OCI-LY1 (cell line): ENCODE measurements around the gene TBL3.
A peak's percentile ranks its signal among the peaks of the same experiment; 100 is the strongest.

Experiments used
- H2AFZ ChIP-seq: fragments of 200-600 bp; sonication (generic), shearing (Covaris generic); 2 replicates; pipeline ENCODE4 v1.6.0; 2014; ENCODE audit warnings: antibody characterized with exemption, mild to moderate bottlenecking, low read length
- H3F3A ChIP-seq: fragments of 200-600 bp; sonication (generic), shearing (Covaris generic); 2 replicates; pipeline ENCODE4 v1.6.0; 2014; ENCODE audit warnings: mild to moderate bottlenecking, antibody characterized with exemption, low read length, moderate library complexity; ENCODE audit not compliant: insufficient read depth
- H3K27ac ChIP-seq: fragments of 200-600 bp; sonication (generic); 2 replicates; pipeline ENCODE4 v1.5.1; 2014; ENCODE audit warnings: low read length, mixed run types, mild to moderate bottlenecking, low read depth; ENCODE audit not compliant: poor library complexity, severe bottlenecking
- H3K27me3 ChIP-seq: fragments of 200-600 bp; sonication (generic); 2 replicates; pipeline ENCODE4 v1.6.0; 2014; ENCODE audit warnings: antibody characterized with exemption, mild to moderate bottlenecking, low read length, moderate library complexity; ENCODE audit not compliant: insufficient read depth
- H3K36me3 ChIP-seq: fragments of 200-600 bp; sonication (generic); 2 replicates; pipeline ENCODE4 v1.6.1; 2014; ENCODE audit warnings: mild to moderate bottlenecking, antibody characterized with exemption, low read length, moderate library complexity, mixed read lengths; ENCODE audit not compliant: insufficient read depth
- H3K4me1 ChIP-seq: fragments of 200-600 bp; sonication (generic); 2 replicates; pipeline ENCODE4 v1.5.1; 2014; ENCODE audit warnings: mild to moderate bottlenecking, low read length, moderate library complexity; ENCODE audit not compliant: insufficient read depth, severe bottlenecking
- H3K4me2 ChIP-seq: fragments of 200-600 bp; sonication (generic), shearing (Covaris generic); 2 replicates; pipeline ENCODE4 v1.6.1; 2014; ENCODE audit warnings: low read length
- H3K4me3 ChIP-seq: fragments of 200-600 bp; sonication (generic); 2 replicates; pipeline ENCODE4 v1.5.1; 2014; ENCODE audit warnings: low read length, low read depth, mild to moderate bottlenecking, mixed read lengths; ENCODE audit not compliant: poor library complexity, severe bottlenecking
- H3K79me2 ChIP-seq: fragments of 200-600 bp; shearing (Covaris generic); 2 replicates; pipeline ENCODE4 v1.6.1; 2016; ENCODE audit warnings: mixed run types, low read length, mixed read lengths; ENCODE audit not compliant: insufficient read depth
- H3K9ac ChIP-seq: fragments of 200-600 bp; sonication (generic), shearing (Covaris generic); 2 replicates; pipeline ENCODE4 v1.6.1; 2014; ENCODE audit warnings: mild to moderate bottlenecking, low read length, mixed read lengths
- H3K9me2 ChIP-seq: fragments of 200-600 bp; sonication (generic), shearing (Covaris generic); 2 replicates; pipeline ENCODE4 v1.6.1; 2014; ENCODE audit warnings: low read depth, mild to moderate bottlenecking, low read length, mixed read lengths
- H3K9me3 ChIP-seq: fragments of 200-600 bp; shearing (Covaris generic); 2 replicates; pipeline ENCODE4 v1.6.1; 2014; ENCODE audit warnings: low read length, mixed read lengths
- H4K20me1 ChIP-seq: fragments of 200-600 bp; sonication (generic), shearing (Covaris generic); 2 replicates; pipeline ENCODE4 v1.6.0; 2016; ENCODE audit warnings: mild to moderate bottlenecking, low read length; ENCODE audit not compliant: insufficient read depth
- CTCF ChIP-seq: fragments of 200-600 bp; sonication (generic), shearing (Covaris generic); IDR thresholded peaks from 2 replicates; pipeline ENCODE4 v1.5.1; 2017; ENCODE audit warnings: mild to moderate bottlenecking, antibody characterized with exemption, low read length, moderate library complexity, mixed read lengths
- EZH2 ChIP-seq: fragments of 200-600 bp; sonication (generic), shearing (Covaris generic); IDR thresholded peaks from 2 replicates; pipeline ENCODE4 v1.8.0; 2017; ENCODE audit warnings: borderline replicate concordance, mixed run types, mild to moderate bottlenecking, antibody characterized with exemption, low read length, moderate library complexity, mixed read lengths

TBL3 gene

GRCh38 chr16:1990101-1990350 is 18.2 kb downstream of the TBL3 start:
- H3K36me3 ChIP-seq: peaks cover 13% of the 10 kb centered on the region
- peak overlapping the region; percentile 68 for H3K4me2 ChIP-seq
- H3K79me2 ChIP-seq: no peaks in the 10 kb centered on the region
- no peak overlapping the region for H2AFZ ChIP-seq
- H3F3A ChIP-seq: no peaks in the 10 kb centered on the region; the same call in 1 of the 2 replicates
- no peaks in the 10 kb centered on the region for H4K20me1 ChIP-seq
- no peak overlapping the region for H3K9ac ChIP-seq
- peaks cover 34% of the 10 kb centered on the region for H3K4me1 ChIP-seq
- no peaks in the 10 kb centered on the region for H3K9me3 ChIP-seq
- no peaks in the 10 kb centered on the region for H3K9me2 ChIP-seq
- H3K27me3 ChIP-seq: peaks cover 6% of the 10 kb centered on the region; the same call in 1 of the 2 replicates
- peak overlapping the region; percentile 60 for H3K4me3 ChIP-seq
- TF ChIP-seq EZH2: no peak
- no peak for TF ChIP-seq CTCF
- H3K27ac ChIP-seq: no peak overlapping the region

GRCh38 chr16:1990351-1991134 is 18.7 kb downstream of the TBL3 start:
- H3K9ac ChIP-seq: peak overlapping the region; percentile 36; the same call in 1 of the 2 replicates
- no peaks in the 10 kb centered on the region for H3K9me3 ChIP-seq
- TF ChIP-seq EZH2 (no peak), CTCF (no peak)
- no peaks in the 10 kb centered on the region for H3K79me2 ChIP-seq
- H3K36me3 ChIP-seq: peaks cover 16% of the 10 kb centered on the region
- H3K27ac ChIP-seq: no peak overlapping the region
- H3F3A ChIP-seq: no peaks in the 10 kb centered on the region; the same call in 1 of the 2 replicates
- no peak overlapping the region for H2AFZ ChIP-seq
- H3K27me3 ChIP-seq: peaks cover 6% of the 10 kb centered on the region; the same call in 1 of the 2 replicates
- peak overlapping the region; percentile 68 for H3K4me2 ChIP-seq
- H3K9me2 ChIP-seq: no peaks in the 10 kb centered on the region
- peaks cover 29% of the 10 kb centered on the region for H3K4me1 ChIP-seq
- peak overlapping the region; percentile 60 for H3K4me3 ChIP-seq
- no peaks in the 10 kb centered on the region for H4K20me1 ChIP-seq

- TF ChIP-seq CTCF: no peak
- peaks cover 12% of the 10 kb centered on the region for H3K36me3 ChIP-seq
- peak overlapping the region; percentile 60 for H3K4me3 ChIP-seq
- peak overlapping the region; percentile 48 for H3K27ac ChIP-seq
- no peaks in the 10 kb centered on the region for H4K20me1 ChIP-seq
- no peaks in the 10 kb centered on the region for H3K9me3 ChIP-seq
- no peaks in the 10 kb centered on the region for H3K79me2 ChIP-seq
- peaks cover 29% of the 10 kb centered on the region for H3K4me1 ChIP-seq
- no peaks in the 10 kb centered on the region for H3K9me2 ChIP-seq
- H3K4me2 ChIP-seq: peak overlapping the region; percentile 68
- peak overlapping the region; percentile 61 for H3K9ac ChIP-seq
- no peaks in the 10 kb centered on the region; the same call in 1 of the 2 replicates for H3F3A ChIP-seq
- H2AFZ ChIP-seq: no peak overlapping the region
- H3K27me3 ChIP-seq: peaks cover 6% of the 10 kb centered on the region; the same call in 1 of the 2 replicates
Observed at GRCh38 chr16:1991135-1991551, 19.3 kb downstream of the TBL3 start.
